ENCODE measurements around the gene TNIK.
A peak's percentile ranks its signal among the peaks of the same experiment; 100 is the strongest.

TNIK gene

GRCh38 chr3:171177553-171177952, 282.7 kb downstream of the TNIK start:
- no peaks in the 10 kb centered on the region for H3K27me3 ChIP-seq (replicated peaks; ENCODE audit: control insufficient read depth, insufficient read depth, low read length)
- no peaks in the 10 kb centered on the region for H3K36me3 ChIP-seq (ENCODE audit: control insufficient read depth, insufficient read depth, low read length, severe bottlenecking)
- no peaks in the 10 kb centered on the region for H3K9me3 ChIP-seq (ENCODE audit: control insufficient read depth, low read length)
- peaks cover 26% of the 10 kb centered on the region for H3K4me1 ChIP-seq (ENCODE audit: control insufficient read depth, insufficient read depth, low read length)
- H3K4me3 ChIP-seq (ENCODE audit: low read length) = no peak overlapping the region
- no peak for DNase-seq (ENCODE audit: low read depth)
- no peak overlapping the region for H3K9ac ChIP-seq (ENCODE audit: low read length)

- H3K36me3 ChIP-seq (ENCODE audit: control insufficient read depth, insufficient read depth, low read length, severe bottlenecking) = no peaks in the 10 kb centered on the region
- no peak overlapping the region for H3K9ac ChIP-seq (ENCODE audit: low read length)
- peaks cover 21% of the 10 kb centered on the region for H3K4me1 ChIP-seq (ENCODE audit: control insufficient read depth, insufficient read depth, low read length)
- no peaks in the 10 kb centered on the region for H3K9me3 ChIP-seq (ENCODE audit: control insufficient read depth, low read length)
- no peak for DNase-seq (ENCODE audit: low read depth)
- no peak overlapping the region for H3K4me3 ChIP-seq (ENCODE audit: low read length)
- H3K27me3 ChIP-seq (replicated peaks; ENCODE audit: control insufficient read depth, insufficient read depth, low read length) = no peaks in the 10 kb centered on the region
These were observed 283.1 kb downstream of the TNIK start for GRCh38 chr3:171177056-171177455.

- Histone ChIP-seq H3K36me3 (ENCODE audit: control insufficient read depth, insufficient read depth, low read length, severe bottlenecking) (no peaks in the 10 kb centered on the region), H3K9me3 (ENCODE audit: control insufficient read depth, low read length) (no peaks in the 10 kb centered on the region), H3K4me3 (ENCODE audit: low read length) (peak overlapping the region; percentile 74), H3K9ac (ENCODE audit: low read length) (peak overlapping the region; percentile 66), H3K4me1 (ENCODE audit: control insufficient read depth, insufficient read depth, low read length) (peaks cover 21% of the 10 kb centered on the region), H3K27me3 (replicated peaks; ENCODE audit: control insufficient read depth, insufficient read depth, low read length) (no peaks in the 10 kb centered on the region)
- DNase-seq (ENCODE audit: low read depth) = no peak
These were observed 283.8 kb downstream of the TNIK start for GRCh38 chr3:171176244-171176933.

- Histone ChIP-seq H3K9ac (ENCODE audit: low read length) (peak overlapping the region; percentile 66), H3K9me3 (ENCODE audit: control insufficient read depth, low read length) (no peaks in the 10 kb centered on the region), H3K4me1 (ENCODE audit: control insufficient read depth, insufficient read depth, low read length) (peaks cover 21% of the 10 kb centered on the region), H3K4me3 (ENCODE audit: low read length) (peak overlapping the region; percentile 74), H3K36me3 (ENCODE audit: control insufficient read depth, insufficient read depth, low read length, severe bottlenecking) (no peaks in the 10 kb centered on the region), H3K27me3 (replicated peaks; ENCODE audit: control insufficient read depth, insufficient read depth, low read length) (no peaks in the 10 kb centered on the region)
- peak; percentile 86 for DNase-seq (ENCODE audit: low read depth)
These were observed 284.4 kb downstream of the TNIK start for GRCh38 chr3:171175741-171176234.

- DNase-seq (ENCODE audit: low read depth) = no peak
- Histone ChIP-seq H3K27me3 (replicated peaks; ENCODE audit: control insufficient read depth, insufficient read depth, low read length) (no peaks in the 10 kb centered on the region), H3K4me1 (ENCODE audit: control insufficient read depth, insufficient read depth, low read length) (peaks cover 17% of the 10 kb centered on the region), H3K36me3 (ENCODE audit: control insufficient read depth, insufficient read depth, low read length, severe bottlenecking) (no peaks in the 10 kb centered on the region), H3K9ac (ENCODE audit: low read length) (no peak overlapping the region), H3K9me3 (ENCODE audit: control insufficient read depth, low read length) (no peaks in the 10 kb centered on the region), H3K4me3 (ENCODE audit: low read length) (no peak overlapping the region)
These were observed 286.5 kb downstream of the TNIK start for GRCh38 chr3:171173736-171174135.

GRCh38 chr3:171172070-171172469, 288.1 kb downstream of the TNIK start:
- Histone ChIP-seq H3K9me3 (ENCODE audit: control insufficient read depth, low read length) (no peaks in the 10 kb centered on the region), H3K9ac (ENCODE audit: low read length) (no peak overlapping the region), H3K4me1 (ENCODE audit: control insufficient read depth, insufficient read depth, low read length) (peaks cover 13% of the 10 kb centered on the region), H3K4me3 (ENCODE audit: low read length) (no peak overlapping the region), H3K36me3 (ENCODE audit: control insufficient read depth, insufficient read depth, low read length, severe bottlenecking) (no peaks in the 10 kb centered on the region), H3K27me3 (replicated peaks; ENCODE audit: control insufficient read depth, insufficient read depth, low read length) (no peaks in the 10 kb centered on the region)
- DNase-seq (ENCODE audit: low read depth) = no peak

- H3K9me3 ChIP-seq (ENCODE audit: control insufficient read depth, low read length) = no peaks in the 10 kb centered on the region
- peaks cover 9% of the 10 kb centered on the region for H3K4me1 ChIP-seq (ENCODE audit: control insufficient read depth, insufficient read depth, low read length)
- no peak for DNase-seq (ENCODE audit: low read depth)
- no peak overlapping the region for H3K9ac ChIP-seq (ENCODE audit: low read length)
- H3K36me3 ChIP-seq (ENCODE audit: control insufficient read depth, insufficient read depth, low read length, severe bottlenecking) = no peaks in the 10 kb centered on the region
- H3K4me3 ChIP-seq (ENCODE audit: low read length) = no peak overlapping the region
- no peaks in the 10 kb centered on the region for H3K27me3 ChIP-seq (replicated peaks; ENCODE audit: control insufficient read depth, insufficient read depth, low read length)
These were observed 290.3 kb downstream of the TNIK start for GRCh38 chr3:171169866-171170265.

- no peak overlapping the region for H3K9ac ChIP-seq (ENCODE audit: low read length)
- H3K4me3 ChIP-seq (ENCODE audit: low read length) = no peak overlapping the region
- H3K9me3 ChIP-seq (ENCODE audit: control insufficient read depth, low read length) = no peaks in the 10 kb centered on the region
- H3K27me3 ChIP-seq (replicated peaks; ENCODE audit: control insufficient read depth, insufficient read depth, low read length) = no peaks in the 10 kb centered on the region
- H3K4me1 ChIP-seq (ENCODE audit: control insufficient read depth, insufficient read depth, low read length) = peaks cover 11% of the 10 kb centered on the region
- no peak for DNase-seq (ENCODE audit: low read depth)
- H3K36me3 ChIP-seq (ENCODE audit: control insufficient read depth, insufficient read depth, low read length, severe bottlenecking) = no peaks in the 10 kb centered on the region
These were observed 290.8 kb downstream of the TNIK start for GRCh38 chr3:171169443-171169842.

GRCh38 chr3:171168551-171168950, 291.7 kb downstream of the TNIK start:
- DNase-seq (ENCODE audit: low read depth) = no peak
- Histone ChIP-seq H3K9me3 (ENCODE audit: control insufficient read depth, low read length) (no peaks in the 10 kb centered on the region), H3K4me1 (ENCODE audit: control insufficient read depth, insufficient read depth, low read length) (peaks cover 18% of the 10 kb centered on the region), H3K4me3 (ENCODE audit: low read length) (no peak overlapping the region), H3K27me3 (replicated peaks; ENCODE audit: control insufficient read depth, insufficient read depth, low read length) (no peaks in the 10 kb centered on the region), H3K9ac (ENCODE audit: low read length) (no peak overlapping the region), H3K36me3 (ENCODE audit: control insufficient read depth, insufficient read depth, low read length, severe bottlenecking) (no peaks in the 10 kb centered on the region)

GRCh38 chr3:171168086-171168485, 292.1 kb downstream of the TNIK start:
- peak; percentile 35 for DNase-seq (ENCODE audit: low read depth)
- H3K4me1 ChIP-seq (ENCODE audit: control insufficient read depth, insufficient read depth, low read length) = peaks cover 18% of the 10 kb centered on the region
- H3K4me3 ChIP-seq (ENCODE audit: low read length) = no peak overlapping the region
- no peaks in the 10 kb centered on the region for H3K36me3 ChIP-seq (ENCODE audit: control insufficient read depth, insufficient read depth, low read length, severe bottlenecking)
- peaks cover 3% of the 10 kb centered on the region for H3K9me3 ChIP-seq (ENCODE audit: control insufficient read depth, low read length)
- H3K9ac ChIP-seq (ENCODE audit: low read length) = no peak overlapping the region
- no peaks in the 10 kb centered on the region for H3K27me3 ChIP-seq (replicated peaks; ENCODE audit: control insufficient read depth, insufficient read depth, low read length)

- DNase-seq (ENCODE audit: low read depth) = no peak
These were observed 294.2 kb downstream of the TNIK start for GRCh38 chr3:171165983-171166382.

GRCh38 chr3:171165499-171165921, 294.7 kb downstream of the TNIK start:
- H3K36me3 ChIP-seq (ENCODE audit: control insufficient read depth, insufficient read depth, low read length, severe bottlenecking) = no peaks in the 10 kb centered on the region
- H3K4me3 ChIP-seq (ENCODE audit: low read length) = no peak overlapping the region
- no peaks in the 10 kb centered on the region for H3K27me3 ChIP-seq (replicated peaks; ENCODE audit: control insufficient read depth, insufficient read depth, low read length)
- H3K9me3 ChIP-seq (ENCODE audit: control insufficient read depth, low read length) = peaks cover 7% of the 10 kb centered on the region
- H3K9ac ChIP-seq (ENCODE audit: low read length) = no peak overlapping the region
- DNase-seq (ENCODE audit: low read depth) = no peak
- peaks cover 18% of the 10 kb centered on the region for H3K4me1 ChIP-seq (ENCODE audit: control insufficient read depth, insufficient read depth, low read length)

More at GRCh38 chr3:171165983-171166382, 294.2 kb downstream of the TNIK start:
- no peak overlapping the region for H3K4me3 ChIP-seq (ENCODE audit: low read length)
- no peaks in the 10 kb centered on the region for H3K36me3 ChIP-seq (ENCODE audit: control insufficient read depth, insufficient read depth, low read length, severe bottlenecking)
- peaks cover 7% of the 10 kb centered on the region for H3K9me3 ChIP-seq (ENCODE audit: control insufficient read depth, low read length)
- H3K4me1 ChIP-seq (ENCODE audit: control insufficient read depth, insufficient read depth, low read length) = peaks cover 18% of the 10 kb centered on the region
- no peak overlapping the region for H3K9ac ChIP-seq (ENCODE audit: low read length)
- no peaks in the 10 kb centered on the region for H3K27me3 ChIP-seq (replicated peaks; ENCODE audit: control insufficient read depth, insufficient read depth, low read length)

Data from adipocyte (in vitro differentiated cells).